GM12874 (cell line): Measurements from ENCODE around the gene CERT1.

Experiments used
- TF ChIP-seq, protein P1 (sequence below): IDR thresholded peaks from 2 replicates; pipeline ENCODE4 v1.5.1; 2011; ENCODE audit warnings: low read depth, mild to moderate bottlenecking, control low read depth, low read length, moderate library complexity; ENCODE audit not compliant: insufficient read depth

Gene CERT1

DNA sequence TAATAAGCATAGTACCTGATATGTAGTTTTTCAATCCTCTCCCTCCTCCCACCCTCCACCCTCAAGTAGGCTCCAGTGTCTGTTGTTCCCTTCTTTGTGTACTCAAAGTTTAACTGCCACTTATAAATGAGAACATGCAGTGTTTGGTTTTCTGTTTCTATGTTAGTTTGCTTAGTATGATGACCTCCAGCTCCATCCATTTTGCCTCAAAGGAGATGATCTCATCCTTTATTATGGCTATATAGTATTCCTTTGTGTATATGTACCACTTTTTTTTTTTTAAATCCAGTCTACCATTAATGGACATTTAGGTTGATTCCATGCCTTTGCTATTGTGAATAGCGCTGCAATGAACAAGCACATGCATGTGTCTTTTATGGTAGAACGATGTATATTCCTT, 20.8 kb upstream of the CERT1 start:
- TF ChIP-seq, protein P1, sequence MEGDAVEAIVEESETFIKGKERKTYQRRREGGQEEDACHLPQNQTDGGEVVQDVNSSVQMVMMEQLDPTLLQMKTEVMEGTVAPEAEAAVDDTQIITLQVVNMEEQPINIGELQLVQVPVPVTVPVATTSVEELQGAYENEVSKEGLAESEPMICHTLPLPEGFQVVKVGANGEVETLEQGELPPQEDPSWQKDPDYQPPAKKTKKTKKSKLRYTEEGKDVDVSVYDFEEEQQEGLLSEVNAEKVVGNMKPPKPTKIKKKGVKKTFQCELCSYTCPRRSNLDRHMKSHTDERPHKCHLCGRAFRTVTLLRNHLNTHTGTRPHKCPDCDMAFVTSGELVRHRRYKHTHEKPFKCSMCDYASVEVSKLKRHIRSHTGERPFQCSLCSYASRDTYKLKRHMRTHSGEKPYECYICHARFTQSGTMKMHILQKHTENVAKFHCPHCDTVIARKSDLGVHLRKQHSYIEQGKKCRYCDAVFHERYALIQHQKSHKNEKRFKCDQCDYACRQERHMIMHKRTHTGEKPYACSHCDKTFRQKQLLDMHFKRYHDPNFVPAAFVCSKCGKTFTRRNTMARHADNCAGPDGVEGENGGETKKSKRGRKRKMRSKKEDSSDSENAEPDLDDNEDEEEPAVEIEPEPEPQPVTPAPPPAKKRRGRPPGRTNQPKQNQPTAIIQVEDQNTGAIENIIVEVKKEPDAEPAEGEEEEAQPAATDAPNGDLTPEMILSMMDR, result no peak

DNA sequence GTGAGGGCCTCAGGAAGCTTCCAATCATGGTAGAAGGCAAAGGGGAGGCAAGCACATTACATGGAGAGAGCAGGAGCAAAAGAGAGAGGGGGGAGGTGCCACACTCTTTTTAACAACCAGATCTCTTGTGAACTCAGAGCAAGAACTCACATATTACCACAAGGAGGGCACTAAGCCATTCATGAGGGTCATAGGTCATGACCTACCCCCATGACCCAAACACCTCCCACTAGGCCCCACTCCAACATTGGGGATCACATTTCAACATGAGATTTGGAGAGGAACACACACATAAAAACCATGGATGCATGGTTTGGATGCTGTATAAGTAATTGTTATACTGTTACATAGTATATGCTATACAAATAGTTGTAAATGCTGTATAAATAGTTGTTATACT, 17.8 kb upstream of the CERT1 start:
- TF ChIP-seq, protein P1, result no peak

DNA sequence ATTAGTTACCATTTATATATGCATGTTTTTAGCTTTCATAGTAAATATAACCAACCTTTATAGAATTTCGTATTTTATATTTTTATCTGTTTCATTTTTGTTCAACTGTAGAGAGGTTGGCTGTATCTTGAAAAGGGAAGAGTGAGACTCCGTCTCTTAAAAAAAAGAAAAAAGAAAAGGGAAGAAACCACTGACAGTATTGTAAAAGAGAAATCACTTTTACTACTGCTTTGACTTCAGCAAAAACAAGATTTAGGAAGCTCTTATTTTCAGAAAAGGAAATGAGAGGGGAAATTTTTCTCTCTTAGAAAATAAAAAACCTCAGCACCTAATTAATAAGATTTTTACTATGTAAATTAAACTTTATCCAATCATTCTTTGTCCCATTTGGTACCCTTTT, 14.6 kb upstream of the CERT1 start:
- TF ChIP-seq, protein P1, result no peak

DNA sequence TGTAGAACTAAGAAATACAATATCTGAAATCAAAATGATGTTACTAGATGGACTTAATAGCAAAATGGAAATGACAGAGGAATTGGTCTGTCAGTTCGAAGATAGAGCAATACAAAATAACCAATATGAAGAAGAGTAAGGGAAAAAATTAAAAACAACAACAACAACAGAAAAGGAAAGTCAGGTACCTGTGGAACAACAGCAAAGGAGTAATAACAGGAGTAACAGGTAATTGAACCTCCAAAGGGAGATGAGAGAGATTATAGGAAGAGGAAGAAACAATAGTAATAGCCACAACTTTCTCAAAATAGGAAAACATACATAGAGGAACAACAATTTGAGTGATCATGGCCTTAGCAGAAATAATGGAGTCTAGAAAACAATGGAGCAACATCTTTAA, 13.9 kb upstream of the CERT1 start:
- TF ChIP-seq, protein P1, result no peak

DNA sequence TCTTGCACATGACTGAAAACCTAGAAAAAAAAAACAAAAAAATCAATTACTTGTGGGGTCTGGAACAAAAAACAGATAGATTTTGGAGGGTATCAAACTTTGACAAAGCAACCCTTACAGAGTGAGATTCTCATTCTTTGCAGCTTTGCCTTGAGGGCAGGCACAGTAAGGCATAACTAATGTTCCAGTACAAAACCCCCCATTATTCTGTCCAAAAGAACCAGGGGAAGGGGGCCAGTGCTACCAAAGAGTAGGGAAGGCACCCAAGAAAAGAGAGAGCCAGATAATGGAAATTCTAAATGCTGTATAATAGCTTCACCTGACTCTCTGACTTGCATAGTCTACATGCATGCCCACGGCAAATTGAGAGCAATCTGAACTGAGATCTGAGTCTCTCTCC, 13.2 kb upstream of the CERT1 start:
- TF ChIP-seq, protein P1, result no peak

DNA sequence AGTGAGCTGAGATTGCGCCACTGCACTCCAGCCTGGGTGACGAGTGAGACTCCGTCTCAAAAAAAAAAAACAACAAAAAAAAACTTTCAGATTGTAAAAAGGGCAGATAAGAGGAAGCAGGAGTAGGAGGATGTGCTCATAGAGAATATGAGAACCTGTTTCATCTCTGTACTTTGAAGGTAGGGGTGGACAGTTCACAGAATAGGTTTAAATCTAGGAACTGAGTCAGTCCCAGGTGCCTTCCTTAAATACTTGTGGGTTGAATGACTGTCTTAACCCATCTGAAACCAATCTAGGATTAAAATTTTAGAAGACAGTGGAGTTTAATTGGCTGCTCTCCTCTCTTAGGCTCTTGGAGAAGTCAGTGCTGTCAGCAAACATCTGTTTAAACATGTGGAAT, 12.6 kb upstream of the CERT1 start:
- TF ChIP-seq, protein P1, result no peak

DNA sequence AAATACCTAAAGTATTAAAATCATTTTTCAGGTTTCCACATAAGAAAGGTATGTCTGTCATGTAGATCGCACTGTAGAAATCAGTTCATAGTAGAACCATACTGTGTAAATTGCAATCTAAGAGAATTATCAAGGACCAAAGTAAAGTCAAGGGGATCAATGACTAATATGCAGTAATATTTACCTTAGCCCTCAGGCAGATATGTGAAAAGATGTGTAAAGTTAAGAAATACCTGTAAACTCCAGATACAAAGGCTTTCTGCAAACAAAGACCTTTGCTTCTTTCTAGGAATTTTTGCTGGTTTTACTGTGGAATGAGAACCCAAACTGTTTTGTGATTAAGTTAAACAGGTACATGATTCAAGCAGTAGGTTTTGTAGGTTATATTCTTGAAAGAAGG, 11.8 kb upstream of the CERT1 start:
- TF ChIP-seq, protein P1, result no peak

DNA sequence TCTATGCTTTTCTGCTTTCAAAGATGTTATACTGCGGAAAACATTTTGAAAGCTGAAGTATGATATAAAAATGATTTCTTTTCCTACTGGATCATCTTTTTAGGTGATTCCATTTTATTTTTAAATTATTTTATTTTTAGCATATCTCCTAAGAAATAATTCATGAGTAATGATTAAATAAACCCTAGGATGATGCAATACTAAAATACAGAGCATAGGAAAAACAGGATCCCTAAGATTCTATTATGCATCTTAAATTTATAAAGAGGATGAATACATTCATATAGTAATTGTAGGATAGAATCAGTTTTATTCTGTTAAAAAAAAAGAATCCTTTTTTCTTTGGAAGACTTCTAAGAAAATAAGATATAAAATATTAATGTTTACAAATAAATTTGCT, 11.1 kb upstream of the CERT1 start:
- TF ChIP-seq, protein P1, result no peak
